HCT116 (cell line): ENCODE data around the gene PITPNC1. TPM values are rescaled to one million over a fixed set of nuclear protein-coding genes. Genes with fewer than 3 reads are reported as not detected.
A peak's percentile ranks its signal among the peaks of the same experiment; 100 is the strongest.

Experiments
- ATAC-seq: fragments of 200-7000 bp; cut with Tn5 transposase; 2 replicates; pipeline ENCODE4 v1.9.1; 2020; ENCODE audit warnings: mild to moderate bottlenecking, moderate library complexity
- BruUV-seq: library from RNA; stranded (reverse); fragments of 400-500 nt; replicated peaks from 2 replicates; lab custom pipeline; 2021; lab: Mats Ljungman, UMichigan
- CTCF ChIA-PET: fragments of 300-600 bp; sonication (Branson Sonifier 250); formaldehyde crosslinking; loops from one replicate; lab custom pipeline; 2021; ENCODE audit warnings: antibody characterized with exemption; lab: Charles Lee
- POLR2A ChIA-PET: fragments of 300-600, 350-600 bp; sonication (Branson Sonifier 250); formaldehyde crosslinking; loops from one replicate; lab custom pipeline; 2021; ENCODE audit warnings: antibody characterized with exemption; lab: Charles Lee
- RAD21 ChIA-PET, 2 experiments: fragments of 300-600 bp; sonication (Branson Sonifier 250); formaldehyde crosslinking; loops; one replicate each; lab custom pipeline; 2023; ENCODE audit warnings: low total read pairs in 2 of 2; ENCODE audit not compliant: uncharacterized antibody in 2 of 2, unreplicated experiment in 2 of 2, low non-redundant PET in 1 of 2; lab: Charles Lee
- DNase-seq: peaks from one replicate; pipeline ENCODE4 v3.0.0-alpha.2; 2010; ENCODE audit warnings: low read depth, low spot score
- H2AFZ ChIP-seq: fragments of 200-600 bp; shearing (Covaris generic), sonication (generic); 2 replicates; pipeline ENCODE4 v1.6.1; 2017; ENCODE audit warnings: low read depth, mixed run types, mixed read lengths, antibody characterized with exemption, low read length; ENCODE audit not compliant: poor library complexity, severe bottlenecking
- H3K27ac ChIP-seq: 2 replicates; pipeline ENCODE4 v1.5.1; 2012; ENCODE audit warnings: low read depth, low read length
- H3K27me3 ChIP-seq: fragments of 200-600 bp; sonication (generic); 2 replicates; pipeline ENCODE4 v1.6.1; 2016; ENCODE audit warnings: mixed run types, low read length, mixed read lengths; ENCODE audit not compliant: insufficient read depth
- H3K36me3 ChIP-seq, 2 experiments: fragments of 200-500 bp in 1 of 2; fragments of 200-600 bp in 1 of 2; sonication (Bioruptor generic) in 1 of 2; sonication (generic) in 1 of 2; 2 replicates each; pipeline versions ENCODE4 v1.5.1 to v1.6.1; 2014 to 2016; ENCODE audit warnings: low read length in 2 of 2, inconsistent platforms in 1 of 2, mixed read lengths in 1 of 2, mixed run types in 1 of 2; ENCODE audit not compliant: insufficient read depth in 2 of 2, control insufficient read depth in 1 of 2
- H3K4me1 ChIP-seq, 2 experiments: fragments of 200-600 bp in 1 of 2; sonication (generic) in 1 of 2; 2 replicates each; pipeline versions ENCODE4 v1.5.1 to v1.6.1; 2012 to 2017; ENCODE audit warnings: low read length in 2 of 2, inconsistent platforms in 1 of 2, mild to moderate bottlenecking in 1 of 2, mixed read lengths in 1 of 2, mixed run types in 1 of 2, moderate library complexity in 1 of 2; ENCODE audit not compliant: insufficient read depth in 2 of 2, control insufficient read depth in 1 of 2
- H3K4me2 ChIP-seq: fragments of 200-600 bp; sonication (generic); 2 replicates; pipeline ENCODE4 v1.6.1; 2017; ENCODE audit warnings: mixed run types, low read length, mixed read lengths
- H3K4me3 ChIP-seq, 2 experiments: fragments of 200-600 bp in 1 of 2; sonication (generic) in 1 of 2; replicated peaks in 1 of 2; 2 replicates each; pipeline ENCODE4 v1.5.1; 2011 to 2016; ENCODE audit warnings: low read length in 2 of 2, control low read depth in 1 of 2, low read depth in 1 of 2, mild to moderate bottlenecking in 1 of 2, mixed read lengths in 1 of 2, mixed run types in 1 of 2
- H3K79me2 ChIP-seq: fragments of 200-600 bp; sonication (generic); 2 replicates; pipeline ENCODE4 v1.6.1; 2017; ENCODE audit warnings: mild to moderate bottlenecking, mixed run types, low read length, moderate library complexity, mixed read lengths; ENCODE audit not compliant: insufficient read depth
- H3K9ac ChIP-seq: fragments of 200-600 bp; sonication (generic); 2 replicates; pipeline ENCODE4 v1.6.1; 2016; ENCODE audit warnings: low read length, mixed read lengths
- H3K9me2 ChIP-seq: fragments of 200-600 bp; sonication (generic), shearing (Covaris generic); 2 replicates; pipeline ENCODE4 v1.6.1; 2017; ENCODE audit warnings: mixed run types, mild to moderate bottlenecking, moderate library complexity; ENCODE audit not compliant: insufficient read depth
- H3K9me3 ChIP-seq, 2 experiments: fragments of 200-500 bp in 1 of 2; fragments of 200-600 bp in 1 of 2; sonication (Bioruptor generic) in 1 of 2; sonication (generic) in 1 of 2; 2 replicates each; pipeline ENCODE4 v1.6.1; 2014 to 2017; ENCODE audit warnings: low read length in 2 of 2, mixed read lengths in 2 of 2, inconsistent platforms in 1 of 2, low read depth in 1 of 2, mild to moderate bottlenecking in 1 of 2, mixed run types in 1 of 2, moderate library complexity in 1 of 2; ENCODE audit not compliant: control insufficient read depth in 1 of 2, insufficient read depth in 1 of 2
- H4K20me1 ChIP-seq: fragments of 200-600 bp; sonication (generic), shearing (Covaris generic); 2 replicates; pipeline ENCODE4 v1.6.1; 2017; ENCODE audit warnings: mixed run types, mild to moderate bottlenecking, moderate library complexity; ENCODE audit not compliant: insufficient read depth
- CBX3 ChIP-seq: IDR thresholded peaks from 2 replicates; pipeline ENCODE4 v1.6.1; 2012; ENCODE audit warnings: low read depth
- EZH2phosphoT487 ChIP-seq: fragments of 200-600 bp; IDR thresholded peaks from 2 replicates; pipeline ENCODE4 v1.6.1; 2018; ENCODE audit warnings: antibody characterized with exemption, borderline replicate concordance
- SIN3A ChIP-seq: IDR thresholded peaks from 2 replicates; pipeline ENCODE4 v1.6.1; 2012; ENCODE audit warnings: low read depth
- SP1 ChIP-seq: IDR thresholded peaks from 2 replicates; pipeline ENCODE4 v1.6.1; 2012; ENCODE audit warnings: low read depth
- intact Hi-C: fragments of 100-400 bp; cut with micrococcal nuclease; formaldehyde crosslinking; loops from 2 replicates; pipeline ENCODE4 v1.10.0; 2022
- total RNA-seq: library from RNA; stranded (reverse); gene quantifications from one replicate; pipeline ENCODE4 v1.2.1, GENCODE V29; 2021; ENCODE audit not compliant: unreplicated experiment
- TF ChIP-seq, protein P1 (sequence below), 3 experiments: fragments of 200-600 bp in 1 of 3; sonication (generic) in 1 of 3; IDR thresholded peaks in 2 of 3; conservative IDR thresholded peaks in 1 of 3; 2 replicates each; pipeline ENCODE4 v1.5.1; 2012 to 2017; ENCODE audit warnings: low read depth in 2 of 3, low read length in 2 of 3, antibody characterized with exemption in 1 of 3, borderline replicate concordance in 1 of 3, control low read depth in 1 of 3, mild to moderate bottlenecking in 1 of 3, mixed read lengths in 1 of 3, mixed run types in 1 of 3, moderate library complexity in 1 of 3; ENCODE audit not compliant: insufficient read depth in 1 of 3

PITPNC1 gene
- total RNA-seq, 1 experiment from 2014 or later = 41.9 TPM

DNA sequence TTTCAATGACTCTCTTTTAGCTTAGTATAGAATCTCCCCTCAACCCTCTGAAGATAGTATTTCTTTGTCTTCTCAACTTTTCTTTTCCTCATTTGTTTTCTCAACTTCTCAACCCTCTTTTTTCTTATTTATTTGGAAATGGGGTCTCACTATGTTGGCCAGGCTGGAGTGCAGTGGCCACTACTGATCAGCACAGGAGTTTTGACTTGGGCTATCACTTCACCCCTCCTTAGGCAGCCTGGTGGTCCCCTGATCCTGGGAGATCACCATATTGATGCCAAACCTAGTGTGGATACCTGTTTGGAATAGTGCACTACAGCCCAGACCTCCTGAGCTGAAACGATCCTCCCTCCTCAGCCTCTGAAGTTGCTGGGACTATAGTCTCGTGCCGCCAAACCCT is 79.8 kb downstream of the PITPNC1 start:
- 0 out of 2 replicates have a peak, but pooled peaks cover 3% of the 10 kb centered on the region for H3K9me2 ChIP-seq
- ATAC-seq (no peak), DNase-seq (no peak)
- H3K4me2 ChIP-seq = no peak overlapping the region
- ChIA-PET RAD21 (no interaction called here), POLR2A (no interaction called here), CTCF (no interaction called here)
- TF ChIP-seq CBX3 (0 out of 2 replicates have a peak, but pooled peaks have one; percentile 11), SP1 (no peak)
- no peak overlapping the region for H3K9ac ChIP-seq
- peaks cover 6 to 10% of the 10 kb centered on the region in 2 experiments; a peak in 2 of 4 replicates for H3K9me3 ChIP-seq
- H3K27me3 ChIP-seq = no peaks in the 10 kb centered on the region
- intact Hi-C loops = no loop called here
- H2AFZ ChIP-seq = no peak overlapping the region
- peaks cover 0 to 6% of the 10 kb centered on the region in 2 experiments; a peak in 1 of 4 replicates for H3K4me1 ChIP-seq
- no peak overlapping the region for H3K4me3 ChIP-seq
- H4K20me1 ChIP-seq = no peaks in the 10 kb centered on the region
- peaks cover 12% of the 10 kb centered on the region; the same call in 1 of the 2 replicates for H3K79me2 ChIP-seq
- BruUV-seq = no TSS peak
- H3K27ac ChIP-seq = no peak overlapping the region
- no peaks in the 10 kb centered on the region for H3K36me3 ChIP-seq

DNA sequence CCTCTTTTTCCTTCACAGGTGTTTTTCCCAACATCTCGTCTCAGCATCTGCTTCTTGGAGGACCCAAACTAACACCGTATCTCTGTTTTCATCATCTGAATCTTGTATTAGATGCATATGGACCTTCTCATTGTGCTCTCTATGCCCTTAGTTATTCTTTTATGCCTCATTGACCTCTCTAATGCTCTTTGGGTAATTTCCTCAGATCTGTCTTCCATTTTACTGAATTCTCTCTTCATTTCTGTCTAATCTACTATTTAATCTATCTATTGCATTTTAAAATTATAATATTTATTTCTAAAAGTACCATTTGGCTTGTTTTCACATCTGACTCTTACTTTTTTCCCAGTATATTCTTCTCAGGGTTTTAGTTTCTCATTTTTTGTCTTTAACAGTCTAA is 81.1 kb downstream of the PITPNC1 start:
- no peak overlapping the region for H3K4me3 ChIP-seq
- H3K79me2 ChIP-seq = peaks cover 12% of the 10 kb centered on the region; the same call in 1 of the 2 replicates
- no peak overlapping the region for H3K9ac ChIP-seq
- ChIA-PET CTCF (no interaction called here), RAD21 (no interaction called here), POLR2A (no interaction called here)
- H3K36me3 ChIP-seq = no peaks in the 10 kb centered on the region
- H3K27me3 ChIP-seq = no peaks in the 10 kb centered on the region
- no peak overlapping the region for H3K4me2 ChIP-seq
- TF ChIP-seq SIN3A (no peak), EZH2phosphoT487 (no peak)
- TF ChIP-seq, protein P1, sequence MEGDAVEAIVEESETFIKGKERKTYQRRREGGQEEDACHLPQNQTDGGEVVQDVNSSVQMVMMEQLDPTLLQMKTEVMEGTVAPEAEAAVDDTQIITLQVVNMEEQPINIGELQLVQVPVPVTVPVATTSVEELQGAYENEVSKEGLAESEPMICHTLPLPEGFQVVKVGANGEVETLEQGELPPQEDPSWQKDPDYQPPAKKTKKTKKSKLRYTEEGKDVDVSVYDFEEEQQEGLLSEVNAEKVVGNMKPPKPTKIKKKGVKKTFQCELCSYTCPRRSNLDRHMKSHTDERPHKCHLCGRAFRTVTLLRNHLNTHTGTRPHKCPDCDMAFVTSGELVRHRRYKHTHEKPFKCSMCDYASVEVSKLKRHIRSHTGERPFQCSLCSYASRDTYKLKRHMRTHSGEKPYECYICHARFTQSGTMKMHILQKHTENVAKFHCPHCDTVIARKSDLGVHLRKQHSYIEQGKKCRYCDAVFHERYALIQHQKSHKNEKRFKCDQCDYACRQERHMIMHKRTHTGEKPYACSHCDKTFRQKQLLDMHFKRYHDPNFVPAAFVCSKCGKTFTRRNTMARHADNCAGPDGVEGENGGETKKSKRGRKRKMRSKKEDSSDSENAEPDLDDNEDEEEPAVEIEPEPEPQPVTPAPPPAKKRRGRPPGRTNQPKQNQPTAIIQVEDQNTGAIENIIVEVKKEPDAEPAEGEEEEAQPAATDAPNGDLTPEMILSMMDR (IDR thresholded peaks at IDR 0.05 in 2 of 3, conservative IDR thresholded peaks at IDR 0.05 in 1 of 3; ENCODE audit: borderline replicate concordance in 1 of 3, insufficient read depth in 1 of 3, low read depth in 2 of 3, low read length in 2 of 3) = no peak
- no peak overlapping the region for H3K27ac ChIP-seq
- no peak overlapping the region for H2AFZ ChIP-seq
- intact Hi-C loops = no loop called here
- ATAC-seq (no peak), DNase-seq (no peak)
- 0 out of 2 replicates have a peak, but pooled peaks cover 3% of the 10 kb centered on the region for H3K9me2 ChIP-seq
- no peaks in the 10 kb centered on the region for H4K20me1 ChIP-seq
- peaks cover 0 to 6% of the 10 kb centered on the region in 2 experiments; a peak in 1 of 4 replicates for H3K4me1 ChIP-seq
- BruUV-seq = no TSS peak
- H3K9me3 ChIP-seq = peaks cover 6 to 10% of the 10 kb centered on the region in 2 experiments; a peak in 2 of 4 replicates
